Fibroblast of lung (primary cell): Measurements from ENCODE around the gene NAA80. TPM values are rescaled to one million over a fixed set of nuclear protein-coding genes. Genes with fewer than 3 reads are reported as not detected.

Experiments
- DNase-seq, 2 donors: peaks; one replicate each; pipeline versions ENCODE4 v3.0.0 to v3.0.0-alpha.2; 2010; ENCODE audit warnings: low read depth in 2 of 2
- H2AFZ ChIP-seq: 2 replicates; pipeline ENCODE4 v1.5.1; 2012; ENCODE audit warnings: low read length, control low read depth, inconsistent platforms
- H3K27ac ChIP-seq: 2 replicates; pipeline ENCODE4 v1.5.1; 2011; ENCODE audit warnings: low read length, control low read depth; ENCODE audit not compliant: insufficient read depth
- H3K27me3 ChIP-seq: 2 replicates; pipeline ENCODE4 v1.5.1; 2011; ENCODE audit warnings: mild to moderate bottlenecking, low read length; ENCODE audit not compliant: control insufficient read depth, insufficient read depth
- H3K36me3 ChIP-seq: 2 replicates; pipeline ENCODE4 v1.5.1; 2011; ENCODE audit warnings: low read length; ENCODE audit not compliant: control insufficient read depth, insufficient read depth
- H3K4me1 ChIP-seq: 2 replicates; pipeline ENCODE4 v1.5.1; 2011; ENCODE audit warnings: low read length; ENCODE audit not compliant: control insufficient read depth, insufficient read depth; ENCODE audit errors: extremely low read depth
- H3K4me2 ChIP-seq: 2 replicates; pipeline ENCODE4 v1.5.1; 2011; ENCODE audit warnings: low read length, control low read depth; ENCODE audit not compliant: insufficient read depth; ENCODE audit errors: extremely low read depth
- H3K4me3 ChIP-seq, 4 experiments: fragments of 200-600 bp in 1 of 4; sonication (generic) in 1 of 4; replicated peaks in 1 of 4; 2 replicates each; pipeline ENCODE4 v1.5.1; 2011 to 2016; ENCODE audit warnings: low read length in 4 of 4, low read depth in 3 of 4, mild to moderate bottlenecking in 3 of 4, control low read depth in 2 of 4, inconsistent platforms in 1 of 4, mixed read lengths in 1 of 4; ENCODE audit not compliant: insufficient read depth in 1 of 4; ENCODE audit errors: control extremely low read depth in 1 of 4
- H3K79me2 ChIP-seq: 2 replicates; pipeline ENCODE4 v1.5.1; 2012; ENCODE audit warnings: mild to moderate bottlenecking, low read length, inconsistent platforms; ENCODE audit not compliant: control insufficient read depth, insufficient read depth
- H3K9ac ChIP-seq: 2 replicates; pipeline ENCODE4 v1.5.1; 2011; ENCODE audit warnings: mild to moderate bottlenecking, low read length, control low read depth; ENCODE audit not compliant: insufficient read depth
- H3K9me3 ChIP-seq: 2 replicates; pipeline ENCODE4 v1.5.1; 2012; ENCODE audit warnings: low read depth, low read length; ENCODE audit not compliant: control insufficient read depth, insufficient read depth
- H4K20me1 ChIP-seq: 2 replicates; pipeline ENCODE4 v1.5.1; 2011; ENCODE audit warnings: low read length; ENCODE audit not compliant: control insufficient read depth, insufficient read depth; ENCODE audit errors: extremely low read depth
- EZH2 ChIP-seq: IDR thresholded peaks from 2 replicates; pipeline ENCODE4 v1.5.1; 2012; ENCODE audit warnings: low read length, control low read depth, mild to moderate bottlenecking; ENCODE audit errors: missing control alignments
- polyA plus RNA-seq, 2 donors: library from polyadenylated mRNA; depleted of rRNA in 1 of 2; stranded (reverse) in 1 of 2; unstranded in 1 of 2; fragments of >200 nt; gene quantifications; 2 replicates each; pipeline ENCODE4 v1.2.1, GENCODE V29; 2011 to 2012; ENCODE audit warnings: missing spikeins in 1 of 2
- total RNA-seq: library from RNA; depleted of rRNA; stranded (reverse); fragments of >200 nt; gene quantifications from 2 replicates; pipeline ENCODE4 v1.2.1, GENCODE V29; 2014
- TF ChIP-seq, protein P1 (sequence below), 2 donors: IDR thresholded peaks in 1 of 2; conservative IDR thresholded peaks in 1 of 2; 1 replicate in 1 of 2; 2 replicates in 1 of 2; pipeline ENCODE4 v1.5.1; 2011 to 2012; ENCODE audit warnings: low read length in 2 of 2, control low read depth in 1 of 2, inconsistent platforms in 1 of 2, low read depth in 1 of 2, mild to moderate bottlenecking in 1 of 2

NAA80 gene
- total and polyA plus RNA-seq, 2 donors (not counting 1 experiment from before 2014, with no cell fraction given): 3.1 to 3.8 TPM

DNA sequence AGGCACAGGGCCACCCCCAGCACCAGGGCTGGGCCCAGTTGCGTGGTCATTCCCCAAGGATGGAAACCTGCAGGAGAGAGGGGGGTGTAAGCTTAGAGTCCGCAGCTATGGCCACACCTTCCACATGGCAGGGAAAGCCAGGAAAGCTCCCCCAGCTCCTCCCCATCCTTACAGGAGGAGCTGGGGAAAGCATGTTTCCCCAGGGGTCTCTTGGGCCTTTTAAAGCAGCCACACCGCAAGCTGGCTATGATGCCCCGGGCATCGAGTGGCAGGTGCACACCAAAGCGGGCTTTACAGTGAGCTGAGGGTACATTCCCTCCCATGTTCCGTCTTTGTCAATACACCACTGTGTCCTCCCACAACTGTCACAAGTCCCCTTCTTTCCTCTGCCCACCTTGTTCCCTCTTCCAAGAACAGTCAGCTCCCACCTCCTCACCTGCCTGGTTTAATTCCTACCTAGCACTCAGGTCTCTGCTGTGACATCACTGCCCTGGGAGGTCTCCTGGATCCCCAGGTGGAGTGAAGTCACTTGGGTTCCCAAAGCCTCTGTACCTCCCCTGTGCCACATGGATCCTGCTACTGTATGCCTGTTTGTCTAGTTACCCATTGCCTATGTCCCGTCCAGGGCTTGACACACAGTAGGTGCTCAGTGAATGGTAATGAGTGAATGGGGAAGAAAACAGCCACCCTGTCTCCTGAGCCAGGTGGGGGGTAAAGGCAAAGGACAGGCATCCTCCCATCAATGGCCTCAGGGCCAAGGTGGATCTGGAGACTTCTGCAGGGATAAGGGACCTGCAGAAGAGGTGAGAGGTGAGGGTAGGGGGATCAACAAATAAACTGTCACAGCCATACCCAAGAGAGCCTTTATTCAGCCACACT lies 3.4 kb downstream of the NAA80 start:
- Histone ChIP-seq H3K9me3 (no peaks in the 10 kb centered on the region), H3K27me3 (no peaks in the 10 kb centered on the region), H3K9ac (no peak overlapping the region), H3K27ac (no peak overlapping the region), H3K4me3 (no peak overlapping the region), H3K4me2 (no peak overlapping the region), H3K36me3 (peaks cover 2% of the 10 kb centered on the region), H3K79me2 (peaks cover 11% of the 10 kb centered on the region), H3K4me1 (peaks cover 20% of the 10 kb centered on the region), H4K20me1 (no peaks in the 10 kb centered on the region), H2AFZ (no peak overlapping the region)
- no peak for TF ChIP-seq EZH2
- TF ChIP-seq, protein P1, sequence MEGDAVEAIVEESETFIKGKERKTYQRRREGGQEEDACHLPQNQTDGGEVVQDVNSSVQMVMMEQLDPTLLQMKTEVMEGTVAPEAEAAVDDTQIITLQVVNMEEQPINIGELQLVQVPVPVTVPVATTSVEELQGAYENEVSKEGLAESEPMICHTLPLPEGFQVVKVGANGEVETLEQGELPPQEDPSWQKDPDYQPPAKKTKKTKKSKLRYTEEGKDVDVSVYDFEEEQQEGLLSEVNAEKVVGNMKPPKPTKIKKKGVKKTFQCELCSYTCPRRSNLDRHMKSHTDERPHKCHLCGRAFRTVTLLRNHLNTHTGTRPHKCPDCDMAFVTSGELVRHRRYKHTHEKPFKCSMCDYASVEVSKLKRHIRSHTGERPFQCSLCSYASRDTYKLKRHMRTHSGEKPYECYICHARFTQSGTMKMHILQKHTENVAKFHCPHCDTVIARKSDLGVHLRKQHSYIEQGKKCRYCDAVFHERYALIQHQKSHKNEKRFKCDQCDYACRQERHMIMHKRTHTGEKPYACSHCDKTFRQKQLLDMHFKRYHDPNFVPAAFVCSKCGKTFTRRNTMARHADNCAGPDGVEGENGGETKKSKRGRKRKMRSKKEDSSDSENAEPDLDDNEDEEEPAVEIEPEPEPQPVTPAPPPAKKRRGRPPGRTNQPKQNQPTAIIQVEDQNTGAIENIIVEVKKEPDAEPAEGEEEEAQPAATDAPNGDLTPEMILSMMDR (conservative IDR thresholded peaks at IDR 0.05 in 1 of 2, IDR thresholded peaks at IDR 0.05 in 1 of 2; ENCODE audit: low read depth in 1 of 2, low read length in 2 of 2): no peak
- DNase-seq: no peak

DNA sequence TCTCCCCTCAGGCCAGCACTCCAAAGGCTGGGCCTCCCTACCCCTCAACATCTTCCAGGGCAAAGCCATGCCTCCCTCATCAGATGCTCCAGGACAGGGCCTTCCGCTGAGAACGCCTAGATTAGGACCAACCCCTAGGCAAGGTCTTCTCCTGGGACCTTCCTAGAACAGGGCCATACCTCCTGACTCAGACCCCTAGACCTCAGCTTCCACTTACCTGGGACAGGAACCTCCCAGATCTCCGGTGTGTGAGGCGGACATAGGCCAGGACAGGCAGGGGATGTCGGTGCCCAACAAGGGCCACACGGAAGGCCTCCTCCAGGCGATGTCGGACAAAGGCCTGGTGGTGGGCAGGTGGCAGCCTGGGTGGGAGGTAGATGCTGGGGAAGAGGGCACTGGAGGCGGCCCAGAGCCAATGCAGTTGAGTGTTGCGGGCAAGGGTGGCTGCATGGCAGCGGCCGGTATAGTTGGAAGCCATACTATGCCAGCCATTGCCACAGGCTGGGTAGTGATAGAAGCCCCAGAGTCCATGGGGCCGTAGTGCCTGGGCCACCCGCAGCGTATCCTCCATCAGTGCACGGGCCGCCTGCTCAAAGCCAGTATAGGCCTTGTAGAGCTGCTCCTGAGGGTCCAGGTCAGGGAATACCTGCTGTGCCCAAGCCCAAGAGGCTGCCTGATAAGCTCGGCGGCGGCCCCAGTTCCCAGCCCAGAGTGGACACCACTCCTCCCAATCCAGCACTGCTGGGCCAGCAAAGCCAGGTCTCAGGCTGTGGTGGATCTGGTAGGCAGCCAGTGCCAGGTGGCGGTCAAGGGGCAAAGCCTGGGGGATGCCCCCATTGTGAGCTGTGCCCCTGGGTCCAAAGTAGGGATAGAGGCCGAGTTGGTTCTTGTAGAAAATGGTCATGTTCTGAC lies 4.5 kb downstream of the NAA80 start:
- H3K27me3 ChIP-seq: no peaks in the 10 kb centered on the region
- H3K36me3 ChIP-seq: peaks cover 6% of the 10 kb centered on the region
- no peak overlapping the region for H3K27ac ChIP-seq
- TF ChIP-seq EZH2: no peak
- TF ChIP-seq, protein P1 (conservative IDR thresholded peaks at IDR 0.05 in 1 of 2, IDR thresholded peaks at IDR 0.05 in 1 of 2; ENCODE audit: low read depth in 1 of 2, low read length in 2 of 2): no peak
- H3K4me3 ChIP-seq: no peak overlapping the region
- H3K79me2 ChIP-seq: peaks cover 19% of the 10 kb centered on the region
- DNase-seq: no peak
- H2AFZ ChIP-seq: no peak overlapping the region
- H3K9ac ChIP-seq: no peak overlapping the region
- peaks cover 11% of the 10 kb centered on the region for H3K4me1 ChIP-seq
- H4K20me1 ChIP-seq: no peaks in the 10 kb centered on the region
- H3K9me3 ChIP-seq: no peaks in the 10 kb centered on the region
- no peak overlapping the region for H3K4me2 ChIP-seq

DNA sequence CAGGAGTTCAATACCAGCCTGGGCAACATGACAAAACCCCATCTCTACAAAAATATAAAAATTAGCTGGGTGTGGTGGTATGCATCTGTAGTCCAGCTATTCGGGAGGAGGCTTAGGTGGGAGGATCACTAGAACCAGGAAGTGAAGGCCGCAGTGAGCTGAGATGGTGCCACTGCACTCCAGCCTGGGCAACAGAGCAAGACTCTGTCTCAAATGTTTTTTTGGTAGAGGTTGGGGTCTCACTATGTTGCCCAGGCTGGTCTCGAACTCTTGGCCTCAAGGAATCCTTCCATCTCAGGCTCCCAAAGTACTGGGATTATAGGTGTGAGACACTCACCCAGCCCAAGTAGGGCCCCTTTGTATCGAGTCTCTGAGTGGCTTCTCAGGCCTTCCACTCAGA lies 5.1 kb downstream of the NAA80 start:
- H3K9ac ChIP-seq: no peak overlapping the region
- no peaks in the 10 kb centered on the region for H3K27me3 ChIP-seq
- peaks cover 19% of the 10 kb centered on the region for H3K79me2 ChIP-seq
- no peak for DNase-seq
- H3K4me1 ChIP-seq: peaks cover 9% of the 10 kb centered on the region
- no peak overlapping the region for H2AFZ ChIP-seq
- H3K27ac ChIP-seq: no peak overlapping the region
- H3K4me3 ChIP-seq: no peak overlapping the region
- H3K9me3 ChIP-seq: no peaks in the 10 kb centered on the region
- peaks cover 11% of the 10 kb centered on the region for H3K36me3 ChIP-seq
- no peaks in the 10 kb centered on the region for H4K20me1 ChIP-seq
- no peak overlapping the region for H3K4me2 ChIP-seq
- TF ChIP-seq, protein P1 (conservative IDR thresholded peaks at IDR 0.05 in 1 of 2, IDR thresholded peaks at IDR 0.05 in 1 of 2; ENCODE audit: low read depth in 1 of 2, low read length in 2 of 2): no peak
- TF ChIP-seq EZH2: no peak
